Middle frontal gyrus (tissue), 1 donor: ENCODE results near the gene OAT.
"Not testable (repeated sequence)": the region's sequence is repeated elsewhere in the genome, so short reads cannot be mapped to it uniquely, and the experiment has no call there.

Source experiments
- DNase-seq: peaks from one replicate; pipeline ENCODE4 v3.0.0-alpha.2; 2015; ENCODE audit warnings: low spot score; ENCODE audit errors: extremely low spot score

The OAT gene

DNA sequence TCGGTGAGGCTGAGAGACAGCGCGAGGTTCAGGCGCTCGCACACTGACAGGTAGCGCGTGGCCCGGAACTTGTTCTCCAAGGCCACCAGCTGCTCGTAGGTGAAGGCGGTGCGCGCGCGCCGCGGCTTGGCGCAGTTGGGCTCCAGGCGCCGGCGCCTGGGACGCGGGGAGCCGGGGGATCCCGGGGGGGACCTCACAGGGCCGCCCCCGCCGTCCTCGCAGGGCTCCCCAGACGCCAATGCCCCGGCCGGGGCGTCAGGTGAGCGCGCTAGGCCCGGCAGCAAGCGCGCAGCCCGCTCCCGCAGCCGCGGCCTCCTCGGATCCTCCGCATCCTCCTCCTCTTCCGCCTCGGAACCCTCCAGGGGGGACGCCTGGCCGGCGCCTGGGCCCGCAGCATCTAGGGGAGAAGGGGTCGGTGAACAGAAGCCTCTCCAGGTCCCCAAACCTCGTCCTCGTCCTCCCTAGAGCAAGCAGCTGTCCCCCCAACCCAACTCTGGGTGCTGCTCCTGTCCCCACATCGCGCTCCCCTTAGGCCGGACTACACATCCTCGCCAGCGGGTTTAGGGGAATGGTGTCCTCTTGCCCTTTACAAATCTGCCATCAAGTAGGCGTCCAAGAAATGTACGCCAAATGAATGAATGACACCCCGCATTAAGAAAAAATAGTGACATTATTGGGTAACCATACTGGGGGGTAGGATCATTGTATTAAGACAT is 29.2 kb upstream of the OAT start:
- no peak for DNase-seq

DNA sequence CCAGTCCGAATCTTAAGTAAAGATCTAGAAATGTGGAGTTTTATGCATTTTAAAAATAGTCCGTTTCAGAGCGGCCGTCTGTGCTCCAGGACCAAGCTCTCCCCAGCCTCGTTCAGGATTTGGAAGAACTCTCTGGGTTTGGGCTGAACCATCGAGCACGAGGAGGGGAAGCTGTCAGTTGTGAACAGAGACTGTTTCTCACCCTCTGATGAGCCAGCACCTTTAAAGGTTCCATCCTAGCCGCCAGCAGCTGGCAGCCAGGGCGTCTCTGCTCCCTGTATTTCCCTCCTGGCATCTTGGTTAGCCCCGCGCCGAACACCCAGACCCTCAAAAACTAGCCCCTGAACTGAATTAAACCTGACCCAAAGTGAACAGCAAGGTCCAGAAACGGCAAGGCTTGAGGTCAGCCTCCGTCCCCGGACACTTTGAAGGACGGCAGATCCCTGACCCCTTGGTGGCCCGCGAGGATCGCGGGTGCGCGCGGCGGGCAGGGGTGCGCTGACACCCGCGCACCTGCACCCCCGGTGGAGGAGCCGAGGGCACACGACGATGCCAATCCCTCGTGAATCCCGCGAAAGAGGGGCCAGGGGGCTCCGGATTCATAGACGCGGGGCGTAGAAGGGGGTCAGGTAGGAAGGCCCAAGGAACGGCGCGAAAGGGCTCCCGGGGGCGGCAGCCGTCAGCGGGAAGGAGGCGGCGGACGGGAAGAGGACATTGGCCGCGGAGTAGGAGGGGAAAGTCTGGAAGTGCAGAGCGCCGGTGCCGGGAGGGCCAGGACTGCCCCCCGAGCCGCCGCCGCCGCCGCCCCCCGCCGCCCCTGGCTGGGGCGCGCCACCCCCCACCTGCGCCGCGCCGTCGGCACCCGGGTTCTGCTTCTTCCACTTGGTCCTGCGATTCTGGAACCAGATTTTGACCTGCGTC is 28.4 kb upstream of the OAT start:
- DNase-seq = peak; percentile 20

DNA sequence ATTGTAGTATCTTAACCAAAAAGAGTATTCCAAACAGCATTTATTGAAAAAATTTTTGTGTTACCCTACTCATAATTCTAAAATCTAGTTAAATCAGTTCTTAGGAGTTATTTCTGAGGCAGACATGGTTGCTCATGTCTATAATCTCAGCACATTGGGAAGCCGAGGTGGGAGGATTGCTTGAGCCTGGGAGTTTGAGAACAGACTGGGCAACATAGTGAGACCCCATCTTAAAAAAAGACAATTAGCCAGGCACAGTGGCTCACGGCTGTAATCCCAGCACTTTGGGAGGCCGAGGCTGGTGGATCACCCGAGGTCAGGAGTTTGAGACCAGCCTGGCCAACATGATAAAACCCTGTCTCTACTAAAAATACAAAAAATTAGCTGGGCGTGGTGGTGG is 23.0 kb upstream of the OAT start:
- DNase-seq = not testable (repeated sequence)

DNA sequence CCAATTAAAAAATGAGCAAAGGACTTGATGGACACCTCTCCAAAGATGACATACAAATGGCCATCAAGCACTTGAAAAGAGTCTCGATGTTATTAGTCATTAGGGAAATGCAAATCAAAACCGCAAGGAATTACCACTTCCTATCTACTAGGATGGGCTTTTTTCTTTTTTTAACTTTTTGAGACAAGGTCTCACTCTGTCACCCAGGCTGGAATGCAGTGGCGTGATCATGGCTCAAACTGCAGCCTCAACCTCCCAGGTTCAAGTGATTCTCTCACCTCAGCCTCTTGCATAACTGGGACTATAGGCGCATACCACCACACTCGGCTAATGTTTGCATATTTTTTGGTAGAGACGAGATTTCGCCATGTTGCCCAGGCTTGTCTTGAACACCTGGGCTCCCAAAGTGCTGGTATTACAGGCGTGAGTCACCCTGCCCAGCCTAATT is 17.5 kb upstream of the OAT start:
- DNase-seq = no peak

DNA sequence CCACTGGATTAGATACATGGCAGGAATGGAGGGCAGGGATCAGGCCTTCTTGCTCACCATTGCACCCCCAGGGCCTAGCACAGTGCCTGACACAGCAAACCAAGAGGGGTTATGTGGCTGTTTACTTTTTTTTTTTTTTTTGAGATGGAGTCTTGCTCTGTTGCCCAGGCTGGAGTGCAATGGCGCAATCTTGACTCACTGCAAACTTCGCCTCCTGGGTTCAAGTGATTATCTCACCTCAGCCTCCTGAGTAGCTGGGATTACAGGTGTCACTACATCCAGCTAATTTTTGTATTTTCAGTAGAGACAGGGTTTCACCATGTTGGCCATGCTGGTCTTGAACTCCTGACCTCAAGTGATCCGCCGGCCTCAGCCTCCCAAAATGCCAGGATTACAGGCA is 17.0 kb upstream of the OAT start:
- DNase-seq = not testable (repeated sequence)

DNA sequence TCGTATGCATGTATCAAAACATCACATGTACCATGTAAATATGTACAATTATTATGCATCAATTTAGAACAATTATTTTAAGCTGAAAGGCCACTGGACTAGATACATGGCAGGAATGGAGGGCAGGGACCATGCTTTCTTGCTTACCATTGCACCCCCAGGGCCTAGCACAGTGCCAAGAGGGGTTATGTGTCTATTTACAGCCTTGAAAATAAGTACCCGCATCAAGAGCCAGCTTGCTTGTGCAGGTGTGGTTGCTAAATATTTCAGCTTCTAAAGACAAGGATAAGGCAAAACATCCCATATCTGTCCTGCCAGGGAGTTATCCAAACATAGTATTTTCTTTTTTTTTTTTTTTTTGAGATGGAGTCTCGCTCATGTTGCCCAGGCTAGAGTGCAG is 14.7 kb upstream of the OAT start:
- no peak for DNase-seq

DNA sequence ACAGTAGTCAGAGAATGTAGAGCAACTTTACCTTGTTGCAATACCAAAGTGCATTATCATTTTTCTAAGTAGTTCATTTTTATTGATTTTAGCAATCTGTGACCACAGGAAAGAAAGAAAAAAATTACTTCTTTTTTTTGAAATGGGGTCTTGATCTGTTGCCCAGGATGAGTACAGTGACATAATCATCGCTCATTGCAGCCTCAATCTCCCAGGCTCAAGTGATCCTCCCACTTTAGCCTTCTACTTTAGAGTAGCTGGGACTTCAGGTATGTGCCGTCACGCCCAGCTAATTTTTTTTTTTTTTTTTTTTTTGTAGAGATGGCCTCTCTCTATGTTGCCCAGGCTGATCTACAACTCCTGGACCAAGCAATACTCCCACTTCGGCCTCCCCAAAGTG is 11.4 kb upstream of the OAT start:
- DNase-seq = no peak

DNA sequence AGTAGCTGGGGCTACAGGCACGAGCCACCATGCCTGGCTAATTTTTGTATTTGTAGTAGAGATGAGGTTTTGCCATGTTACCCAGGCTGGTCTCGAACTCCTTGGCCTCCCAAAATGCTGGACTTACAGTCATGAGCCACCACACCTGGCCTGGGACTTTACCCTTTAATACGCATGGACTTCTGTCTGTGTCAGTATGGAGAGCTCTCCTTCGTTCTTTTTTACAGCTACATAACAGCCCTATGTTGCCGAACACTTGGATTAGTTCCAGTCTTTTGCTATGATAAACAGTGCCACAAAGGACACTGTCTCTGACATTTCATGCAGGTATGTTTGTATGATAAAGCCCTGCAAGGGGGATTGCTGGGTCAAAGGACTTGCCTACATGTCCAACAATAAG is 10.9 kb upstream of the OAT start:
- no peak for DNase-seq

DNA sequence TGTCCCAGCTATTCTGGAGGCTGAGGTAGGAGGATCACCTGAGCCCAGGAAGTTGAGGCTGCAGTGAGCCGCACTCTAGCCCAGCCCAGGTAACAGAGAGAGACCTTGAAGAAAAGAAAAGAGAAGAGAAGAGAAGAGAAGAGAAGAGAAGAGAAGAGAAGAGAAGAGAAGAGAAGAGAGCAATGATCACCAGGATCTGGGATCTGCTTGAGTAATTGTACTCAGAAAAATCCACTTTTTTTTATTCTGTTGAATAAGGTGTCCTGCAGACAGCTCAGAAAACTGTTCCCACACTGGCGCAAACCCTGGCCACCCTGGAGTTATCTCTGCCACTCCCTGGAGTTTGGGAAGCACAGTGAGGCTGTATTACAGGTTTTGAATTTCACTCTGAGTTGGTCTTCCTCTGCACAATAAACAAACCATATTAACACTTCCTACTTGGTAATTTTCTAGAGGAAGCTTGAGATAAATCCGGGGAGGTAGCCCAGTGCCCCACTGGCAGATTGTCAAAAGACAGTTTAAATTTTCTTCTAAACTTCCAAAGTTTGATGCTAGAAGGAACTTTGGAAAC is 9.6 kb upstream of the OAT start:
- no peak for DNase-seq

DNA sequence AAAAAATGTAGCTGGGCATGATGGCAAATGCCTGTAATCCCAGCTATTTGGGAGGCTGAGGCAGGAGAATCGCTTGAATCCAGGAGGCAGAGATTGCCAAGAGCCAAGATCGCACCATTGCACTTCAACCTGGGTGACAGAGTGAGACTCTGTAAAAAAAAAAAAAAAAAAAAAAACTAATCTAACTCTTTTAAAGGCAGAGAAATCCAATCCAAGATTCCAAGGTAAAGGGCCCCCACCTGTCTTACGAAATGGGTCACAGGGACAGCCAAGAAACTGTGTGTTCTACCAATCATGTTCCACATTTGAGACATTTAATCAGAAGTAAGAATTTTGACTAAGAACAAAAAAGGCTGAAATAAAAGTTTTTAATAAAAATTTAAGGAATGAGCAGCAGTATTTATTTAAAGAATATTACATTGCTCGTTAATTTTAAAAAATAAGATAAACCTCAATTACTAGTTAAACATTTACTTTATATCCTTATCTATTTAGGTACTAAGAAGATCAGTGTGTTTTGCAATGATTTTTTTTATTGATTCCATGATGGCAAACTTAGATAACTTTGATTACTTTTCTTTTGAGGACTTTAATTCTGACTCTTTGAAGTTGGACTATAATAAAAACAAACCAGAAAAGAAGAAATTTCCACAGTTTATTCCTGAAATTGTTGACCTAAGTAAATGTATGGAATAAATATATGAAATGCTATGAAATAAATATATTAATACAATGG is 6.7 kb upstream of the OAT start:
- DNase-seq = no peak

DNA sequence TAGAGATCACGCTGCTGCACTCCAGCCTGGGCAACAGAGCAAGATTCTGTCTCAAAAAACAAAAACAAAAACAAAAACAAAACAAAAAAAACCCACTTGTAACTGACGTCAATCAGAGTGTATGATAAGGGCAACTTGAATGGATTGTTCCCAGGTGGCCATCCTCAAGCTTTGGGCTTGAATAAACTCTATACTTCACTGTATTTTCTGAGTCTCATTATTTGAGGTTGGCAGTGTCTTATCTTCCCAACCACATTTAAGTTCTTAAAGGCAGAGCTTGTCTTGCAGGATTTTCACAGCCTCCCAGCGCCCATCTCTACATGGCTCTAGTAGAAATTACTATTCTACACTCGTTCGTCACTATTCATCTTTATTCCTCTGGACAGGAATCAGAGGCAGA is 5.1 kb upstream of the OAT start:
- no peak for DNase-seq

DNA sequence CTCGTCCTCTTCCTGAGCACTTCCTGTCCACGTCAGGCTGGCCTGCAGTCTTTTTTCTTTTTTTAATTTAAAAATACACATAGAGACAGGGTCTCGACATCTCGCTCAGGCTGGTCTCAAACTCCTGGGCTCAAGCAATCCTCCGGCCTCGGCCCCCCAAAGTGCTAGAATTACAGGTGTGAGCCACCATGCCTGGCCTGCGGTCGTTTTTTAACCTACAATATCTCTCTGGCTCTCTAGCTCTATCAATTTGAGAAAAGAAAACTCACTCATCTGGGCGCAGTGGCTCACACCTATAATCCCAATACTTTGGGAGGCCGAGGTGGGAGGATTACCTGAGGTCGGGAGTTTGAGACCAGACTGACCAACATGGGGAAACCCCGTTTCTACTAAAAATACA is 4.0 kb upstream of the OAT start:
- no peak for DNase-seq

DNA sequence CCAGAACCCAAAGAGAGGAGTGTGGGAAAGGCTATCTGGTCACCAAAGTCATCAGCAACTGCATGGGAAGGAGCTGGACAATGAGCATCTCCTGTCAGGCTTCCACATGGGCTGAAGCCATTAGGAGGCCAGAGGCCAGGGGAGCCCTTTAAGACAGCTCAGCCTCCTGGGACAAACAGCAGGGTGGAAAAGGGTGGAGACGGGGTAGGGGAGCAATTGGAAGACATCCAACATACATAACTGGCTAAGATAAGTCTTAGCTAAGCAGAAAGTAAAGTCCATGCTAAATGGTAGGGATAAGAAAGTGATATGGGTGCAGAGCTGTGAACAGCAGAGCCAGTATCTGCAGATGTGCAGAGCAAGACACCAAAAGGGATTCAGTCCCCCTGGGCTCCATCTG is 1.5 kb upstream of the OAT start:
- no peak for DNase-seq

DNA sequence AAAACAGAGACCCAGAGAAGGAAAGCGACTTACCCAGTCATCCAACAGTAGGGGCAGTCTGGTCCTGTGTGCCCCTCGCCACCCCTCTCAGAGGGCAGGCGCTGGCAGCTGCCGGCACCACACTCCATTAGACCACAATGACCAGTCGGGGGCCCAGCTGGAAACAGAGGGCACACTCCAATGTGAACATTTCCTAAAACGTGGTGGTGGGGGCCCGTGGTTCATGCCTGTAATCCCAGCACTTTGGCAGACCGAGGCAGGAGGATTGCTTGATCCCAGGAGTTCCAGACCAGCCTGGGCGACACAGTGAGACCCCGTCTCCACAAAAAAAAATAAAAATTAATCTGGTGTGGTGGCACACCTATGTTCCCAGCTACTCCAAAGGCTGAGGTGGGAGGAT is 912 bp upstream of the OAT start:
- DNase-seq = no peak

DNA sequence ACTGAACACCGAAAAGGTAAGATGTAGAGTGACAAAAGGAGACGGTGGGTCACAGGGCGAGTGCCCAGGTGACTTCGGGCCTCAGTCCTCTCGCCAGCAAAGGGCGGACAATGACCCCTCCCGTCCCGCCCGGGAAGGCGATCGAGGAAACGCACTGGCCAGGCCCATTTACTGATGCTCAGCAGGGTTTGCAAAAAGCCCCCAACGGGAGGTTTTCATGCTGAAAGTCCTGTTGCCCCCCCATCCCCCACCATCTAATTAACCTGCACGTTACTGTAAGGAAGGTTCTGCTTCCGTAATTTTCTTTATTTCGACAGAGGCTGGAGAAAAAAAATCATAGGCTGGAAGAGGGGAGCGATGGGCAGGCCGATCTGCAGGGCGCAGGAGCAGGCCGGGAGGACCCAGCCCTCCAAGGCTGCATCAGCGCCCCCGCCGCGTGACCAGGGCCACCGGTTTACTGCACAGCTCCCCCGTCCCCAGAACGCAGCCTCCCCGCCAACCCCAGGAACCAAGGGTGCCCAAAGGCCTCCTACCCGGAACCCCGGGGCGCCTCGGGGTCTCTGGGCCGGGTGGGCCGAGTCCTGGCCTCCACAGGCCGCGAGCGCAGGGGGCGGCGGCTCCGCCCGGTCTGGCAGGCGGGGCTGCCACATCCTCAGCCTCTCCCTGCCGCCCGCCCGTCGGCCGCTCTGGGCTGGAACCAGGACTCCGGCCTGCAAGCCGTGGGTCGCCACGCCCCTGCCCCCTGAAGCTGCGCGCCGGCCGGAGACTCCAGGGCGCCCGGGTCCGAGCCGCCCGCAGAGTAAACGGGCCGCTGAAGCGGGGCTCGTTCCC is 613 bp downstream of the OAT start:
- peak; percentile 60 for DNase-seq

DNA sequence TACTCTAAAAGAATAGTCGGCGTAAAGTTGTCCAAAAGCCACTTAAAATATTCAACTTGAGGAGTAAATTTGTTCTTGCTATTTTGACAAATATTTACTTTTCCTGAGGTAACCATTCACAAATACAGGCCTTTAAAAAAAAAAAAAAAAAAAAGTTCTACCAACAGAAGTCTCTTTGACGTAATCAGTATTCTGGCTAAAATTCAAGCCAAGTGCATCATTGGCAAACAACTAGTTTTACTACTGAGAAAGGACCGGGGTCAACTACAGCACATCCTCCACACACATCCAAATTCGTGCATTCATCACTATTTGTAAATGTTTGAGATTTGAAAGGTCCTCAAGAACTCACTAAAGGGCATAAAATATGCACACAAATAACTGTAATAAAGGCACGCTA is 2.0 kb downstream of the OAT start:
- DNase-seq = no peak

DNA sequence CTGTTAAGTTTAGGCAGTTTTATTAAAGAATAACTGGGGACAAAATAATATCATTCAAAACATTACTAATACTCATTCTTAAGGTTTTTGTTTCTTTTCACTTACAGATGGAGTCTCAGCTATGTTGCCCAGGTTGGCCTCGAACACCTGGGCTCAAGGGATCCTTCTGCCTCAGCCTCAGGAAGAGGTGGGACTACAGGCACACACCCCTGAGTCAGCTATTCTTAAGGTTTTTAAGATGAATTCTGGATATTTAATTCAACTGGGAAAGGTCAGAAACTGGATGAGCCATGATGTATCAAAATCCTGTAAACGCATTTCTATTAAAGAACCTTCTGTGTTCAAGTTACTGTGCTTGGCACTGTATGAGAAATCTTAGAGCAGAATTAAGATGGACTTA is 3.5 kb downstream of the OAT start:
- no peak for DNase-seq

DNA sequence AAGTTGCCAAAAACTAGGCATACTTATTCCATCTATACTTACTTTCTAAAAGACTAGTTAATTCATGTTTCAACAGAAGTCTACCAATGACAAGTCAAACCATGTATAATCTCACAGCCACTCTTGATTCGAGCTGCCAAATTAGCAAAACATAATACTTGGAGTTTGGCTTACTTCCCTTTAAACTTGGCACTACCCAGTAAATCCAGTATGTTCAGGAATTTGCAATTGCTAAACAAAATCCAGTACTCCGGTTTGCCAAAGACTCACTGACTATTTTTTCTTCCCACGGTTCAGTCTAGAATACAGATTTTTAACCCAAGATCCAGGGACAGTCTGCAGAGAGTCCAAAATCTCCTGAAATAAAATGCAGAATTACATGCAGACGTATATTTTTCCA is 4.6 kb downstream of the OAT start:
- no peak for DNase-seq

DNA sequence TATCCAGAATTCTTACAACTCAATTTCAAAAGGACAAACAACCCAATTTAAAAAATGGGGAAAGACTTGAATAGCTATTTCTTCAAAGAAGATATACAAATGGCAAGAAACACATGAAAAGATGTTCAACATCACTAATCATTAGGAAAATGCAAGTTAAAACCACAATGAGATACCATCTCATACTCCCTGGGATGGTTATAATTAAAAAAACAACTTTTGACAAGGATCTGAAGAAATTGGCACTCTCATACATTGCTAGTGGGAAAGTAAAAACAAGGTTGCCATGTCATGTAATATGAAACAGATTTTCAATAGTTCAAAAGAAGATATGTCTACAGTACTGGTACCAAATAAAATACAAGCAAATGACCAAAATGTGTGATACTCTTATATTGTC is 9.0 kb downstream of the OAT start:
- no peak for DNase-seq

DNA sequence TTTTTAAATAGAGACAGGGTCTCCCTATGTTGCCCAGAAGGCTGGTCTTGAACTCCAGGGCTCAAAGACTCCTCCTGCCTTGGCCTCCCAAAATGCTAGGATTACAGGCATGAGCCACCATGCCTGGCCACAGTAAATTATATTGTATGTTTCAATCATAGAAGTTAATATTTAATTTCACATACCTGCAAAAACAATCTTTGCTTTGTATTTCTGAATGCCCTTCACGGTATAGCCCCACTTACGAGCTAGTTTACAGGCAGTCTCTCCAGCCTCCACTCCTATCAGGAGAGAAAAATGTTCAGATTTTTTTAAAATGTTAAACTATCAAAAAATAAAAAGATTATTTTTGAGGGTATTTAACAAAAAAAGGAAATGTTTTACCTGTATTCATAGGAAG is 10.4 kb downstream of the OAT start:
- no peak for DNase-seq

DNA sequence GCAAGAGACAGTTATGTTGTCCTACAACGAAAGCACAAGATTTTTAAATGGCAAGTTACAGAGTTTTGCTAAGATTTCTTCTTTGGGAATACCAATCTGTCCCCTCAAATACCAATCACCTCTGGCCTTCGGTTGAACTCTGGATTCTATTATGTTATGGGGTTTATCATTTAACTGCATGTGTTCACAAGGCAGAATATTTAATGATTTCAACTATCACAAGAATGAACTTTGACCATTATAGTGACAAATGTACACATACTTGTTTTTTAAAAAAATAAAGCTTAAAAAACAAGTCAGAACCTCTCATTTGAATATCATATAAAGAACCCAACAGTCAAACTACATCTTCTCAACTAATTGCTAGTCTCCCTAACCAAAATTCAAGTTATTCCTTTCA is 11.3 kb downstream of the OAT start:
- no peak for DNase-seq
